Measurements from ENCODE around the gene TAOK1.
"Not testable (repeated sequence)": the region's sequence is repeated elsewhere in the genome, so short reads cannot be mapped to it uniquely, and the experiment has no call there.

TAOK1 gene

DNA sequence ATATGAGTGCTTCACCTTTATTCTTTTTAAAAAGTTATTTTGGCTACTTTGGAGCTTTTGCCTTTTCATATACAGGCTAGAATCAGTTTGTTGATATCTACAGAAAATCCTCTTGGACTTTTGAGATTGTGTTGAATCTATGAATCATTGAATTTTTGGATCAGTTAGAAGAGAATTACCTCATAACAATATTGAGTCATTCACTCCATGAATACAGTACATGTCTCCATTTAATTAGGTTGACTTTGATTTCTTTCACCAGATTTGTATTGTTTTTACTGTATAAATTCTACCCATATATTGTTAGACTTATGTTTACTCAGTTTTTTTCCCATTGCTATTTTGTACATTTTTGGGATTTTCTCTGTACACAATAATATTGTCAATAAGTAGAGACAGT, 54.4 kb downstream of the TAOK1 start:
- Mint-ChIP-seq H3K4me1 (peaks cover 21% of the 10 kb centered on the region), H3K27ac (no peak overlapping the region)

DNA sequence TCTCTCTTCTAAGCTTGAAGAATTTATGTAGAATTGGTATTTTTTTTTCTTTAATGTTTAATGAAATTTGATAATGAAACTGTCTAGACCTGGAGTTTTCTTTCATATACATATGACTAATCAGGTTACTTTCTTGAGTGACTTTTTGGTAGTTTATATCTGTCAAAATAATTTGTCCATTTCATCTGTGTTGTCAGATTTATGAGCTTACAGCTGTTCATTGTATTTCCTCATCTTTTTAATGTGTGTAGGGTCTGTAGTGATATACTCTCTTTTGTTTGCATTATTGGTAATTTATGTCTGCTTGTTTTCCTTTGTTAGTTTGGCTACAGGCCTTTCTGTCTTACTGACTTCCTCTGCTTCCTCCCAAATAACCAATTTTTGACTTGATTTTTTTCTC, 55.7 kb downstream of the TAOK1 start:
- Mint-ChIP-seq H3K4me1 (peaks cover 24% of the 10 kb centered on the region), H3K27ac (no peak overlapping the region), H3K27me3 (no peaks in the 10 kb centered on the region)

More for the DNA sequence above, 54.4 kb downstream of the TAOK1 start:
- ATAC-seq (ENCODE audit: low read depth) = no peak
- no peaks in the 10 kb centered on the region for H3K9me3 Mint-ChIP-seq
- H3K36me3 Mint-ChIP-seq = peaks cover 6% of the 10 kb centered on the region
- no peaks in the 10 kb centered on the region for H3K27me3 Mint-ChIP-seq
- no peak overlapping the region for H3K4me3 Mint-ChIP-seq
- DNase-seq (ENCODE audit: low spot score in 2 of 2) = no peak

DNA sequence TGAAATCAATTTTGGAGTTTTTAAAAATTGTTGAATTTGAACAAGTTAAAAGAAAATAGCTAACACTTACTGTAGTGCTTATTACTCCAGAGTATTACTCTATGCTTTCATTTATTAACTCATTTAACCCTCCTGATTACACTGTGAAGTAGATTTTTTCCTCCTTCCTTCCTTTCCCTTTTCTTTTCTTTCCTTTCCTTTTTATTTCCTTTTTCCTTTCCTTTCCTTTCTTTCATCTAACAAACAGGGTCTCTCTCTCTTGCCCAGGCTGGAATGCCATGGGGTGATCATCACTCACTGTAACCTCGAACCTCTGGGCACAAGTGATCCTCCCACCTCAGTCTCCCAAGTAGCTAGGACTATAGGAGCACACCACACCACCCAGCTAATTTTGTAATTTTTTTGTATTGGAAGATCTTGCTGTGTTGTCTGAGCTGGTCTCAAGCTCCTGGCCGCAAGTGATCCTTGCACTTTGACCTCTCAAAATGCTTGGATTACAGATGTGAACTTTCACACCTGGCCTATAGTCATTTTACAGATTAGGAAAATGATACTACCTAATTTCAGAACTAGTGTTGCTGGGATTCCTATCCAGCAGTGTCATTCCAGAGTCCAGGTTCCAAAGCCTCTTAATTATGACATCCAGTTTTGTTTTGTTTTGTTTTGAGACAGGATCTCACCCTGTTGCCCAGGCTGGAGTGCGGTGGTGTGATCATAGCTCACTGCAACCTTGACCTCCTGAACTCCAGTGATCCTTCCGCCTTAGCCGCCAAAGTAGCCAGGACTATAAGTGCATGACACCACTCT, 59.9 kb downstream of the TAOK1 start:
- ATAC-seq (ENCODE audit: low read depth) (no peak), DNase-seq (ENCODE audit: low spot score in 2 of 2) (no peak)
- H3K27me3 Mint-ChIP-seq = no peaks in the 10 kb centered on the region
- no peaks in the 10 kb centered on the region for H3K9me3 Mint-ChIP-seq
- peak overlapping the region; percentile 49 for H3K27ac Mint-ChIP-seq
- H3K36me3 Mint-ChIP-seq = peaks cover 23% of the 10 kb centered on the region
- H3K4me1 Mint-ChIP-seq = peaks cover 22% of the 10 kb centered on the region
- H3K4me3 Mint-ChIP-seq = no peak overlapping the region

More for the DNA sequence above, 55.7 kb downstream of the TAOK1 start:
- DNase-seq (ENCODE audit: low spot score in 2 of 2) = no peak
- Mint-ChIP-seq H3K9me3 (no peaks in the 10 kb centered on the region), H3K4me3 (no peak overlapping the region), H3K36me3 (peaks cover 8% of the 10 kb centered on the region)
- no peak for ATAC-seq (ENCODE audit: low read depth)

DNA sequence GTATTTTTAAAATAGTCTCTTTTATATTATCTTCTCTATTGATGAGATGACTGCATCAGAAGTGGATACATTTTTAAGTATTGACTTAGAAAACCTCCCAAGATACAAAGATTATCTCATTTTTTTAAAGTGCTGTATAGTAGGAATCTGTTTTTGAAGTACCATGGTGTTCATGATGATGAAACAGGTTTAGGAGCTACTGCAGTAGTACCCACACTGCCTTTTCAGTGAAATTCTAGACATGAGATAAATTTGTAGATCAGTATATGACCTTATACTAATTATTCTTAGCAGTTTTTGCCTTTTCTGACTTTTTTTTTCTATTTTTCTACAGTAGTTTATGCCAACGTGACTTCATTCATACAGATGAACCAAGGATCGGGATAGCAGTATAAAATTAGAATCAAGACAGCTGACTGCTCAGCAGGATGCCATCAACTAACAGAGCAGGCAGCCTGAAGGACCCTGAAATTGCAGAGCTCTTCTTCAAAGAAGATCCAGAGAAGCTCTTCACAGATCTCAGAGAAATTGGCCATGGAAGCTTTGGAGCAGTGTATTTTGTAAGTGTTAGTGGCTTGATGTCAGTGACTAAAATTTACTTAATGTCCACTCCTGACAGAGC, 61.1 kb downstream of the TAOK1 start:
- peaks cover 22% of the 10 kb centered on the region for H3K4me1 Mint-ChIP-seq
- peak overlapping the region; percentile 38 for H3K27ac Mint-ChIP-seq
- H3K9me3 Mint-ChIP-seq = no peaks in the 10 kb centered on the region
- DNase-seq (ENCODE audit: low spot score in 2 of 2) (no peak), ATAC-seq (ENCODE audit: low read depth) (no peak)
- peaks cover 29% of the 10 kb centered on the region for H3K36me3 Mint-ChIP-seq
- no peak overlapping the region for H3K4me3 Mint-ChIP-seq
- H3K27me3 Mint-ChIP-seq = no peaks in the 10 kb centered on the region

DNA sequence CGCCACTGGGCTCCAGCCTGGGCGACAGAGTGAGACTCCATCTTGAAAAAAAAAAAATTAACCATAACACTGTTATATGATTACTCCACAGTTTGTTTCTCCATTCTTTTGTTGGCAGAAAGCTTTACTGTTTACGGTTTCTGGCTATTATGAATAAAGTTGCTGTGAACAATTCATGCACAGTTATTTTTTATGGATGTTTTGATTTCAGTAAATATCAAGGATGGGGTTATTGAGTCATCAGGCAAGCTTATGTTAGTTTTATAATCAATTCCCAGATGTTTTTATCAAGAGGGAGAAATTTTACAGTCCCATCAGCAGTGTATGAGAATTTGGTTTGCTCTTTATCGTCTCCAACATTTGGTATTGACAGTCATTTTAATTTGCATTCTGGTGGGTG, 67.9 kb downstream of the TAOK1 start:
- H3K36me3 Mint-ChIP-seq = peaks cover 24% of the 10 kb centered on the region
- H3K27me3 Mint-ChIP-seq = no peaks in the 10 kb centered on the region
- ATAC-seq (ENCODE audit: low read depth) (no peak), DNase-seq (ENCODE audit: low spot score in 2 of 2) (no peak)
- H3K9me3 Mint-ChIP-seq = no peaks in the 10 kb centered on the region
- H3K4me1 Mint-ChIP-seq = peaks cover 17% of the 10 kb centered on the region
- H3K4me3 Mint-ChIP-seq = no peak overlapping the region
- no peak overlapping the region for H3K27ac Mint-ChIP-seq

DNA sequence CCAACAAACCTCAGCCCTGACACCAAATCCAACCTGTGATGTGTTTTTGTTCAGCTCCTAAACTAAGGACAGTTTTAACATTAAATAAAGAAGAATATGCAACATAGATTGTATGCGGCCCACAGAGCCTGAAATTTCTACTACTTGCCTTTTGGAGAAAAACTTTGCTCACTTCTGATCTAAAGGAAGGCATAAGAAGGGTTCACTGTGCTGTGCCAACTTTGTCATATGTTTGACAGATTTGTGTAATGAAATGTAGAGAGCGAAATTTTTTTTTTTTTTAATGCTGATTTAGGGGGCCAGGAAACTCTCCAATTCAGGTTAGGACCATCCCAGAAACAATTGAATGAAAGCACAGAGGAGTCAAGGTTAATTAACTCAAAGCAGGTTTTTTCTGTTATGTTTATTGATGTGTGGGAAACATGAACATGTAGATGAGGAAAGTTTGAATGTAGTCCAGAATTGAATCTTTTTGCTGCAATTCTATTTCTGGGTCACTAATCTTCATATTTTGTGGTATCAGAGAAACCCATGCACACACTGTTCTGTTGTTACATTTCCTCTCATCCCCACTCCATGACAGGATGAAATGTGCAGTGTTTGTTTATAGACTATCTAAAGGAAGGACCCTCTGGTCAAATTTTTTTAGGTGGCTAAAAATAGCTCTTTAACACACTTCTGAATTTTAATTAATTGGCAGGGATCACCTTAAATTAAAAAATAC, 71.5 kb downstream of the TAOK1 start:
- Mint-ChIP-seq H3K9me3 (no peaks in the 10 kb centered on the region), H3K27me3 (no peaks in the 10 kb centered on the region), H3K4me1 (peaks cover 9% of the 10 kb centered on the region), H3K36me3 (peaks cover 12% of the 10 kb centered on the region), H3K4me3 (no peak overlapping the region), H3K27ac (peak overlapping the region; percentile 38)
- ATAC-seq (ENCODE audit: low read depth) = no peak
- DNase-seq (ENCODE audit: low spot score in 2 of 2) = no peak

DNA sequence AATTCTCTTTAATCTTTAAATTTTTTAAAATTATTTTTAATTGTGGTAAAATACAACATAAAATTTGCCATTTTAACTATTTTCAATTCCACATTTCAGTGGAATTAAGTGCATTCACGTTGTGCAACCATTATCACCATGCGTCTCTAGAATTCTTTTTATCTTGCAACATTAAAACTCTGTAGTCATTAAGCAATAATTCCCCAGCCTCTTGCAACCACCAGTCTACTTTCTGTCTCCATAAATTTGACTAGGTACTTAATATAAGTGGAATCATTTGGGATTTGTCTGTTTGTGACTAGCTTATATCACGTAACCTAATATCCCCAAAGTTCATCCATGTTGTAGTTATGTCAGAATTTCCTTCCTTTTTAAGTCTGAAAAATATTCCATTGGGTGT, 79.1 kb downstream of the TAOK1 start:
- no peaks in the 10 kb centered on the region for H3K9me3 Mint-ChIP-seq
- no peak for DNase-seq (ENCODE audit: low spot score in 2 of 2)
- ATAC-seq (ENCODE audit: low read depth) = no peak

DNA sequence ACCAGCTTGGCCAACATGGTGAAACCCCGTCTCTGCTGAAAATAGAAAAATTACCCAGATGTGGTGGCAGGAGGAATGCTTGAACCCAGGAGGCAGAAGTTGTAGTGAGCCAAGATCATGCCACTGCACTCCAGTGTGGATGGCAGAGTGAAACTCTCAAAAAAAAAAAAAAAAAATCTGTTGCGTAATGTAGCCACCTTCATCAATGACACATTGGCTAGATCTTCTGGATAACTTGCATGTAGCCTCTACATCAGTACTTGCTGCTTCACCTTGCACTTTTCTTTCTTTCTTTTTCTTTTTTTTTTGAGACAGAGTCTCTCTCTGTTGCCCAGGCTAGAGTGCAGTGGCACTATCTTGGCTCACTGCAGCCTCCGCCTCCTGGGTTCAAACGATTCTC, 83.3 kb downstream of the TAOK1 start:
- not testable (repeated sequence) for H3K4me3 Mint-ChIP-seq; DNase-seq (ENCODE audit: low spot score in 2 of 2); H3K4me1 Mint-ChIP-seq; H3K27me3 Mint-ChIP-seq; H3K9me3 Mint-ChIP-seq; ATAC-seq (ENCODE audit: low read depth)
- H3K36me3 Mint-ChIP-seq = peaks cover 20% of the 10 kb centered on the region
- H3K27ac Mint-ChIP-seq = peak overlapping the region; percentile 5

More for the DNA sequence above, 79.1 kb downstream of the TAOK1 start:
- H3K4me1 Mint-ChIP-seq = no peaks in the 10 kb centered on the region
- H3K4me3 Mint-ChIP-seq = no peak overlapping the region
- peaks cover 20% of the 10 kb centered on the region for H3K36me3 Mint-ChIP-seq
- H3K27me3 Mint-ChIP-seq = no peaks in the 10 kb centered on the region
- no peak overlapping the region for H3K27ac Mint-ChIP-seq

DNA sequence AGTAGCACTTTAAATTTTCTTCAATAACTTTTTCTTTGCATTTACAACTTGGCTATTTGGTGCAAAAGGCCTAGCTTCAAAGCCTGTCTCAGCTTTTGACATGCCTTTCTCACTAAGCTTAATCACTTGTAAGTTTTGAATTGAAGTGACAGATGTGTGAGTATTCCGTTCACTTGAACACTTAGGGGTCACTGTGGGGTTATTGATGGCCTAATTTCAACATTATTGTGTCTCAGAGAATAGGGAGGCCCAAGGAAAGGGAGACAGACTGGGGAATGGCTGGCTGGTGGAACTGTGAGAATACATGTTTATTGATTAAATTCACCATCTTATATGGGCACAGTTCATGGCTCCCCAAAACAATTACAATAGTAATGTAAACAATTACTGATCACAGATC, 84.1 kb downstream of the TAOK1 start:
- Mint-ChIP-seq H3K36me3 (peaks cover 19% of the 10 kb centered on the region), H3K4me1 (no peaks in the 10 kb centered on the region), H3K27me3 (no peaks in the 10 kb centered on the region), H3K9me3 (no peaks in the 10 kb centered on the region), H3K4me3 (no peak overlapping the region), H3K27ac (peak overlapping the region; percentile 5)
- DNase-seq (ENCODE audit: low spot score in 2 of 2) (no peak), ATAC-seq (ENCODE audit: low read depth) (no peak)

DNA sequence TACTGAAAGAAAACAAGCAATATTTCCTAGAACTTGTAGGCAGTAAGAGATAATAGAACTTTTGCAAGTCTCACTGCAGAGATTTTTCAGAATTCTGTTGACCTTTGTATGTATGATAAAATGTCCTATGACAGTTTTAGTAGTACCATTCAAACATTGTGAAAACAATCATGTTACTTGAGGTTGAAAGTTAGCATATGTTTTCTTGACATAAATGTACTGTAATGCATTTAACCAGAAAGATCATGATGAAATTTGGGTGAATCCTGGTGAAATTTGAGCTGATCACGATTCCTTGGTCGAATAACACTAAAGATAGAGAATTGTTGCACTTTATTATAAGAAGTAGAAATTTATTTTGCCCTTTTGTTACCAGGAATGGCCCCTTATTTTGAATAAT, 85.7 kb downstream of the TAOK1 start:
- H3K27me3 Mint-ChIP-seq = no peaks in the 10 kb centered on the region
- peaks cover 18% of the 10 kb centered on the region for H3K36me3 Mint-ChIP-seq
- no peak overlapping the region for H3K4me3 Mint-ChIP-seq
- DNase-seq (ENCODE audit: low spot score in 2 of 2) (no peak), ATAC-seq (ENCODE audit: low read depth) (no peak)
- no peak overlapping the region for H3K27ac Mint-ChIP-seq
- H3K9me3 Mint-ChIP-seq = no peaks in the 10 kb centered on the region
- no peaks in the 10 kb centered on the region for H3K4me1 Mint-ChIP-seq

DNA sequence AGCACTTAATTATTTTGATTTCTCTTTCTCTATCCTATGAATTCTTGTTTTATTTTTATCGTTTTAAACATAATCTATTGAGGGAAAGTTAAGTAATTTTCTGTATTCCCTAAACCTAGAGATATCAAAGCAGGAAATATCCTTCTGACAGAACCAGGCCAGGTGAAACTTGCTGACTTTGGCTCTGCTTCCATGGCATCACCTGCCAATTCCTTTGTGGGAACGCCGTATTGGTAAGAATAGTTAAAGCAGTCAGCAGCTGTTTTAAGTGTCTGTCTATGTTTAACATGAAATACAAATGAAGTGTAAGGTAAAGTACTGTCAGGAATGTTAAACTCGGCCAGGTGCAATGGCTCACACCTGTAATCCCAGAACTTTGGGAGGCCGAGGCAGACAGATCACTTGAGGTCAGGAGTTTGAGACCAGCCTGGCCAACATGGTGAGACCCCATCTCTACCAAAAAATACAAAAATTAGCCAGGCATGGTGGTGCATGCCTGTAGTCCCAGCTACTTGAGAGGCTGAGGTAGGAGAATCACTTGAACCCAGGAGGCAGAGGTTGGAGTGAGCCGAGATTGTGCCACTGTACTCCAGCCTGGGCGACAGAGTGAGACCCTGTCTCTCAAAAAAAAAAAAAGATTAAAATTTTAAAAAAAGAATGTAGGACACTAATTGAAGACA, 90.2 kb downstream of the TAOK1 start:
- H3K27me3 Mint-ChIP-seq; ATAC-seq (ENCODE audit: low read depth); H3K9me3 Mint-ChIP-seq; H3K4me3 Mint-ChIP-seq; H3K4me1 Mint-ChIP-seq; DNase-seq (ENCODE audit: low spot score in 2 of 2); H3K27ac Mint-ChIP-seq: not testable (repeated sequence)
- H3K36me3 Mint-ChIP-seq = peaks cover 10% of the 10 kb centered on the region

DNA sequence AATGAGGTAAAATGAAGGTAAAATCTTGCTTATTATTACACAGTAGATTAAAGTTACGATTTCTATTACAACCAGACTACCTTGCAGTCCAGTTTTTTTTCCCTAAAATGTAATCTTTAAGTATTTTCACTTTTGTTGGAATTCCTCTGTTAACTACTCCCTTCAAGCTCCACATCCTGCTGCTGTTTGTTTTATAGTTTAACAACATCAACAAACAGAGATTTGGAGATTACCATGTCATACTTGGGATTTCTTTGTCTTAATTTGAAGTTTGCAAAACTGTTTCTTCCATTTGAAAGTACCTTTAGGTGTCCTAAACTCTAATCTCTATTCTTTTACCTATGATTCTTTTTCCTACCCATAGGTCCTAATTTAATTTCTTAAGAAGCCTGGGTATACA, 93.3 kb downstream of the TAOK1 start:
- Mint-ChIP-seq H3K36me3 (peaks cover 12% of the 10 kb centered on the region), H3K9me3 (no peaks in the 10 kb centered on the region), H3K27me3 (no peaks in the 10 kb centered on the region), H3K4me1 (no peaks in the 10 kb centered on the region), H3K27ac (no peak overlapping the region), H3K4me3 (no peak overlapping the region)
- DNase-seq (ENCODE audit: low spot score in 2 of 2) = no peak
- no peak for ATAC-seq (ENCODE audit: low read depth)

DNA sequence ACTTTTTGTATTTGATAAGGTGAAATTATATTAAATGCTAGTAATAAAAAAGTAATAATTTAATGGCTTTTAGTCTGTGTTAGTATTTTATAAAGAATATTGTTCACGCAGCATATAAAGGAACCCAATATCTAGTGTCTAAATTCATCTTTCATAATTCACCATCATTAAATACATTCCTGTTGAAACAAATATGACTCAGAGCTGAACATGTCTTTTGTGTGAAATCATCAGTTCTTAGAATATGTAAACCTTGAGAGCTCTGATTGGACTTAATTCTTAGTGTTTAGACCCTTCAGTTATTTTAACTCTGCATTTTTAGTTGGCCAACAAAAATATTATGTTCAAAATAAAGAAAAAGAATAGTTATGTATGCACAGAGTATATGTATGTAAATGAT, 104.8 kb downstream of the TAOK1 start:
- Mint-ChIP-seq H3K27me3 (no peaks in the 10 kb centered on the region), H3K4me3 (no peak overlapping the region), H3K27ac (no peak overlapping the region), H3K36me3 (peaks cover 15% of the 10 kb centered on the region), H3K4me1 (peaks cover 2% of the 10 kb centered on the region), H3K9me3 (no peaks in the 10 kb centered on the region)
- DNase-seq (ENCODE audit: low spot score in 2 of 2) = no peak
- no peak for ATAC-seq (ENCODE audit: low read depth)

DNA sequence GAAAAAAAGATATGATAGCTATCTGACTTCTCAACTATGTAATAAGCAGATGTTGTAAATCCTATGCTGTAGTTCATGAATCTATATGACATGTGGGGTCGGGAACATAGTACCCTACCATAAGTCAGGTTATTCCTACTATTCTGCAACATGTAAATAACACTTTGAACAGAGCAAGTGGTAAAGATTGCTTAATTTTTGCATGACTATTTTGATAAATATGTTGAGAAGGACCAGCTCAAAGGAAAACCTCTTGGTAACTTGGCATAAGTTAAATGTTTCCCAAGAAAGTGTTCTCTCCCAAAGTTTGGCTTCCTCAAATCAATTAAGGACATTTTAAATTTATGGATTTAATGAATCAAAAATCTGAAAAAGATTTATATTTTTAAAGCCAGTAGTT, 114.5 kb downstream of the TAOK1 start:
- ATAC-seq (ENCODE audit: low read depth) (no peak), DNase-seq (ENCODE audit: low spot score in 2 of 2) (no peak)
- Mint-ChIP-seq H3K4me3 (no peak overlapping the region), H3K27ac (no peak overlapping the region), H3K27me3 (no peaks in the 10 kb centered on the region), H3K4me1 (no peaks in the 10 kb centered on the region), H3K9me3 (no peaks in the 10 kb centered on the region), H3K36me3 (peaks cover 20% of the 10 kb centered on the region)

All from memory B cell (primary cell).